HepG2 (cell line): ENCODE measurements around the gene GPR82. TPM values are rescaled to one million over a fixed set of nuclear protein-coding genes. Genes with fewer than 3 reads are reported as not detected.

Source experiments
- ATAC-seq: fragments of 200-7000 bp; cut with Tn5 transposase; 3 replicates; pipeline ENCODE4 v1.9.1; 2020; ENCODE audit warnings: mild to moderate bottlenecking, moderate library complexity
- BruUV-seq: library from RNA; stranded (reverse); fragments of 400-500 nt; replicated peaks from 2 replicates; lab custom pipeline; 2021; lab: Mats Ljungman, UMichigan
- CTCF ChIA-PET: fragments of 300-600 bp; formaldehyde crosslinking; extraction: SDS; loops from one replicate; lab custom pipeline; 2021; ENCODE audit warnings: low total read pairs, inconsistent platforms, low intra/inter-chr PET ratio; lab: Yijun Ruan, JAX
- POLR2A ChIA-PET: fragments of 350-600 bp; sonication (Branson Sonifier 250); formaldehyde crosslinking; loops from one replicate; lab custom pipeline; 2020; ENCODE audit warnings: antibody characterized with exemption, inconsistent platforms; lab: Yijun Ruan, JAX
- DNase-seq: peaks from one replicate; pipeline ENCODE4 v3.0.0-alpha.2; 2015; ENCODE audit warnings: low spot score
- FAIRE-seq: peaks from 3 replicates; lab custom pipeline; 2011; peaks lifted over from hg19 to GRCh38; lab: Jason Lieb, UNC
- H2AFZ ChIP-seq: one replicate; pipeline ENCODE4 v1.6.1; 2011; ENCODE audit warnings: low read length, inconsistent platforms
- H3K27ac ChIP-seq: fragments of 300-600 bp; 3 replicates; pipeline ENCODE4 v1.8.0; 2011; ENCODE audit warnings: mixed run types, mild to moderate bottlenecking, mixed read lengths, low read length, inconsistent platforms; ENCODE audit not compliant: insufficient read depth; ENCODE audit errors: extremely low read length
- H3K27me3 ChIP-seq, 2 experiments: fragments of 200-600 bp in 1 of 2; 2 replicates in 1 of 2; 3 replicates in 1 of 2; pipeline versions ENCODE4 v1.6.0 to v1.8.0; 2011; ENCODE audit warnings: low read length in 2 of 2, mild to moderate bottlenecking in 2 of 2, moderate library complexity in 2 of 2, inconsistent platforms in 1 of 2; ENCODE audit not compliant: insufficient read depth in 2 of 2, control insufficient read depth in 1 of 2
- H3K36me3 ChIP-seq, 2 experiments: fragments of 200-600 bp in 1 of 2; replicated peaks in 1 of 2; 2 replicates in 1 of 2; 3 replicates in 1 of 2; pipeline versions ENCODE4 v1.5.1 to v1.8.0; 2011; ENCODE audit warnings: low read length in 2 of 2, inconsistent platforms in 1 of 2; ENCODE audit not compliant: insufficient read depth in 2 of 2, control insufficient read depth in 1 of 2
- H3K4me1 ChIP-seq: 2 replicates; pipeline ENCODE4 v1.5.1; 2012; ENCODE audit warnings: low read length, inconsistent platforms; ENCODE audit not compliant: insufficient read depth
- H3K4me2 ChIP-seq: 2 replicates; pipeline ENCODE4 v1.6.0; 2011; ENCODE audit warnings: low read depth, low read length, inconsistent platforms
- H3K4me3 ChIP-seq, 3 experiments: fragments of 200-600 bp in 1 of 3; sonication (generic), shearing (Covaris generic) in 1 of 3; replicated peaks in 1 of 3; 2 replicates each; pipeline ENCODE4 v1.5.1; 2011 to 2016; ENCODE audit warnings: low read length in 3 of 3, inconsistent platforms in 2 of 3, low read depth in 2 of 3, mild to moderate bottlenecking in 2 of 3, control low read depth in 1 of 3, mixed read lengths in 1 of 3; ENCODE audit not compliant: insufficient read depth in 1 of 3
- H3K79me2 ChIP-seq: one replicate; pipeline ENCODE4 v1.6.1; 2011; ENCODE audit warnings: low read length, inconsistent platforms; ENCODE audit not compliant: insufficient read depth
- H3K9ac ChIP-seq: 2 replicates; pipeline ENCODE4 v1.6.0; 2011; ENCODE audit warnings: mild to moderate bottlenecking, low read depth, low read length, inconsistent platforms; ENCODE audit not compliant: insufficient read depth
- H3K9me3 ChIP-seq: 2 replicates; pipeline ENCODE4 v1.5.1; 2012; ENCODE audit warnings: mild to moderate bottlenecking, low read length
- H4K20me1 ChIP-seq: 2 replicates; pipeline ENCODE4 v1.6.0; 2011; ENCODE audit warnings: inconsistent platforms, mild to moderate bottlenecking, low read length, moderate library complexity; ENCODE audit not compliant: insufficient read depth
- E2F5 ChIP-seq: sonication (generic); formaldehyde crosslinking; conservative IDR thresholded peaks from 2 replicates; pipeline ENCODE4 v1.4.0; 2020; ENCODE audit warnings: missing genetic modification reagents
- HOXA3 ChIP-seq: sonication (generic); formaldehyde crosslinking; IDR thresholded peaks from 2 replicates; pipeline ENCODE4 v1.5.0; 2020; ENCODE audit warnings: missing genetic modification reagents
- PBX3 ChIP-seq: sonication (generic); formaldehyde crosslinking; IDR thresholded peaks from 2 replicates; pipeline ENCODE4 v1.8.1; 2023; ENCODE audit warnings: missing genetic modification reagents, inconsistent platforms, borderline replicate concordance
- RFXANK ChIP-seq: IDR thresholded peaks from 2 replicates; pipeline ENCODE4 v1.6.1; 2016
- SIX4 ChIP-seq: sonication (generic); formaldehyde crosslinking; IDR thresholded peaks from 2 replicates; pipeline ENCODE4 v1.4.0; 2020; ENCODE audit warnings: missing genetic modification reagents
- SRSF4 ChIP-seq: fragments of 200-400 bp; formaldehyde crosslinking; IDR thresholded peaks from one replicate; pipeline ENCODE4 v1.6.1; 2018; ENCODE audit warnings: mild to moderate bottlenecking, low read depth, low read length, moderate library complexity; ENCODE audit not compliant: poor library complexity, severe bottlenecking
- SYNCRIP ChIP-seq: fragments of 200-400 bp; formaldehyde crosslinking; IDR thresholded peaks from 2 replicates; pipeline ENCODE4 v1.6.1; 2018; ENCODE audit warnings: mild to moderate bottlenecking, low read depth, low read length; ENCODE audit not compliant: insufficient read depth
- TBP ChIP-seq: sonication (generic); formaldehyde crosslinking; IDR thresholded peaks from 2 replicates; pipeline ENCODE4 v1.5.0; 2020; ENCODE audit warnings: missing genetic modification reagents
- ZNF124 ChIP-seq: sonication (generic); formaldehyde crosslinking; IDR thresholded peaks from 2 replicates; pipeline ENCODE4 v1.4.0; 2020; ENCODE audit warnings: missing genetic modification reagents
- ZNF331 ChIP-seq: sonication (generic); formaldehyde crosslinking; IDR thresholded peaks from 2 replicates; pipeline ENCODE4 v1.4.0; 2020; ENCODE audit warnings: missing genetic modification reagents
- ZNF891 ChIP-seq: sonication (generic); formaldehyde crosslinking; IDR thresholded peaks from 2 replicates; pipeline ENCODE4 v1.5.0; 2020; ENCODE audit warnings: mild to moderate bottlenecking, missing genetic modification reagents
- WGBS: methylation state at CpG from one replicate; pipeline ENCODE4 v1.1.6; 2017; ENCODE audit warnings: low lambda C conversion rate; 5-methylcytosine and 5-hydroxymethylcytosine counted together
- in situ Hi-C: cut with HindIII; loops from 2 replicates; pipeline ENCODE4 v1.10.0; 2017; ENCODE audit warnings: low pct_unique_long_range_greater_than_20kb; ENCODE audit not compliant: extremely low pct_ligation_motif_present
- intact Hi-C: fragments of 100-400 bp; cut with micrococcal nuclease; formaldehyde crosslinking; loops from one replicate; pipeline ENCODE4 v1.10.0; 2022; ENCODE audit not compliant: unreplicated experiment
- polyA plus RNA-seq, 8 experiments: library from polyadenylated mRNA; depleted of rRNA in 3 of 8; stranded (reverse) in 7 of 8; unstranded in 1 of 8; fragments of >200 nt; fragmentation: Illumina TruSeq in 4 of 8; extraction: Trizol in 4 of 8; gene quantifications; 2 replicates each; pipeline versions ENCODE4 v1.2.1 to v1.2.3, GENCODE V29; 2011 to 2016; ENCODE audit warnings: low read depth in 4 of 8, missing spikeins in 1 of 8, mixed read lengths in 1 of 8; ENCODE audit not compliant: insufficient read depth in 1 of 8
- total RNA-seq, 5 experiments: library from RNA; depleted of rRNA; stranded (reverse); fragments of >200 nt; fragmentation: Illumina TruSeq; extraction: Trizol; gene quantifications; 2 replicates each; pipeline ENCODE4 v1.2.3, GENCODE V29; 2016; ENCODE audit warnings: low read depth in 1 of 5
- TF ChIP-seq, protein P1 (sequence below): sonication (generic); formaldehyde crosslinking; conservative IDR thresholded peaks from 2 replicates; pipeline ENCODE4 v1.4.0; 2020; ENCODE audit warnings: missing genetic modification reagents
- TF ChIP-seq, protein P2 (sequence below): sonication (generic); formaldehyde crosslinking; IDR thresholded peaks from 2 replicates; pipeline ENCODE4 v1.9.0; 2021; ENCODE audit warnings: missing genetic modification reagents, mild to moderate bottlenecking, borderline replicate concordance

GPR82 gene
- total and polyA plus RNA-seq, 2 of the 13 experiments (the other 11 are each of a cell fraction or from before 2014, with no cell fraction given), result not detected

DNA sequence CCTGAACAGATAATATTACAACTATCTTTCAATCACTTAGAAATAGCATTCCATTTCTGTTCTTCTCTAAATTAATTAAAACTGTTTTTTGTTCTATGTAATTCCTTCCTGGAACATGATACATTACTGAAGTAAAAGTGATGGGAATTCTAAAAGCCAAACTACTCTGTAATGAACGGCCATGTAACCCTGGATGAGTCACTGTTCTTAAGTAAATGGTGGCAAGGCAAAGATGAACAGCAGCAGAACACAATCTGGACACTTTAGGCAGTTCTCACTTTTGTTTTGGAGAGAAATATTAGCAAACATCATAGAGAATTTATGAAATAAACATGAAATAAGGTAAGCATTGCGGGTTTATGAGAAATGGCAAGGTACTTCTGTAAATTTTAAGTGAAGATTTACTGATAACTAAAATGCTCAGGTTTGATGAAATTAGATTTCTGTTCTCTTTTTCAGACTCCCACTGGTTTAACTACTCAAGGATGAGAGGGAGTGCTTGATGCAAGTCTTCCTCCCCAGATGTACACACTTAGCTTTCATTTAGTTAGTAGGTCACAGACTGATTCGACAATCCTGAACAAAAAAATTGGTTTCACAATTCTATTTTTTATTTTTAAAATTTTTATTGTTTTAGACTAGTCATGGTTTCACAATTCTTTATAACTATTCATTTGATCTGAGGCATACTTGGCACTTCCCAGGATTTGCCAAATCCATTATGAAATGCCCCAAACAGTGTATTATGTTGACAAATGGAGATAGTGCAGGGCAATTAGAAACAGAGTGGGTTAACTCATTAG, 964 bp upstream of the GPR82 start:
- no peaks in the 10 kb centered on the region for H3K36me3 ChIP-seq
- intact Hi-C loops (no loop called here), in situ Hi-C loops (no loop called here)
- no peaks in the 10 kb centered on the region for H4K20me1 ChIP-seq
- WGBS, result 81% methylated on average over 3 of the region's 3 CpGs
- no peak overlapping the region for H3K27ac ChIP-seq
- H3K79me2 ChIP-seq, result no peaks in the 10 kb centered on the region
- no peak overlapping the region for H2AFZ ChIP-seq
- no peak for ATAC-seq
- no peak overlapping the region for H3K4me2 ChIP-seq
- H3K4me3 ChIP-seq, result no peak overlapping the region
- DNase-seq, result no peak
- no peaks in the 10 kb centered on the region for H3K9me3 ChIP-seq
- no peaks in the 10 kb centered on the region for H3K27me3 ChIP-seq
- H3K9ac ChIP-seq, result no peak overlapping the region
- FAIRE-seq, result no peak
- BruUV-seq, result no TSS peak
- TF ChIP-seq SIX4 (CRISPR knock-in tag) (no peak), SYNCRIP (no peak), HOXA3 (no peak), E2F5 (CRISPR knock-in tag) (no peak), ZNF891 (CRISPR knock-in tag) (no peak), ZNF331 (no peak), TBP (no peak)
- POLR2A ChIA-PET, result no interaction called here
- CTCF ChIA-PET, result no interaction called here
- no peaks in the 10 kb centered on the region for H3K4me1 ChIP-seq

- Histone ChIP-seq H3K79me2 (no peaks in the 10 kb centered on the region), H3K27me3 (no peaks in the 10 kb centered on the region), H3K4me3 (no peak overlapping the region), H3K4me1 (no peaks in the 10 kb centered on the region), H2AFZ (no peak overlapping the region), H3K9me3 (no peaks in the 10 kb centered on the region), H3K4me2 (no peak overlapping the region), H3K9ac (no peak overlapping the region), H3K36me3 (no peaks in the 10 kb centered on the region), H3K27ac (no peak overlapping the region), H4K20me1 (no peaks in the 10 kb centered on the region)
- CTCF ChIA-PET, result no interaction called here
- no peak for DNase-seq
- intact Hi-C loops, result no loop called here
- BruUV-seq, result no TSS peak
- no peak for FAIRE-seq
- POLR2A ChIA-PET, result no interaction called here
- in situ Hi-C loops, result no loop called here
- no peak for ATAC-seq
- WGBS, result 96% methylated on average over 3 of the region's 3 CpGs
- TF ChIP-seq, protein P1, sequence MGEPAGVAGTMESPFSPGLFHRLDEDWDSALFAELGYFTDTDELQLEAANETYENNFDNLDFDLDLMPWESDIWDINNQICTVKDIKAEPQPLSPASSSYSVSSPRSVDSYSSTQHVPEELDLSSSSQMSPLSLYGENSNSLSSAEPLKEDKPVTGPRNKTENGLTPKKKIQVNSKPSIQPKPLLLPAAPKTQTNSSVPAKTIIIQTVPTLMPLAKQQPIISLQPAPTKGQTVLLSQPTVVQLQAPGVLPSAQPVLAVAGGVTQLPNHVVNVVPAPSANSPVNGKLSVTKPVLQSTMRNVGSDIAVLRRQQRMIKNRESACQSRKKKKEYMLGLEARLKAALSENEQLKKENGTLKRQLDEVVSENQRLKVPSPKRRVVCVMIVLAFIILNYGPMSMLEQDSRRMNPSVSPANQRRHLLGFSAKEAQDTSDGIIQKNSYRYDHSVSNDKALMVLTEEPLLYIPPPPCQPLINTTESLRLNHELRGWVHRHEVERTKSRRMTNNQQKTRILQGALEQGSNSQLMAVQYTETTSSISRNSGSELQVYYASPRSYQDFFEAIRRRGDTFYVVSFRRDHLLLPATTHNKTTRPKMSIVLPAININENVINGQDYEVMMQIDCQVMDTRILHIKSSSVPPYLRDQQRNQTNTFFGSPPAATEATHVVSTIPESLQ (CRISPR knock-in tag), result no peak
- TF ChIP-seq, protein P2, sequence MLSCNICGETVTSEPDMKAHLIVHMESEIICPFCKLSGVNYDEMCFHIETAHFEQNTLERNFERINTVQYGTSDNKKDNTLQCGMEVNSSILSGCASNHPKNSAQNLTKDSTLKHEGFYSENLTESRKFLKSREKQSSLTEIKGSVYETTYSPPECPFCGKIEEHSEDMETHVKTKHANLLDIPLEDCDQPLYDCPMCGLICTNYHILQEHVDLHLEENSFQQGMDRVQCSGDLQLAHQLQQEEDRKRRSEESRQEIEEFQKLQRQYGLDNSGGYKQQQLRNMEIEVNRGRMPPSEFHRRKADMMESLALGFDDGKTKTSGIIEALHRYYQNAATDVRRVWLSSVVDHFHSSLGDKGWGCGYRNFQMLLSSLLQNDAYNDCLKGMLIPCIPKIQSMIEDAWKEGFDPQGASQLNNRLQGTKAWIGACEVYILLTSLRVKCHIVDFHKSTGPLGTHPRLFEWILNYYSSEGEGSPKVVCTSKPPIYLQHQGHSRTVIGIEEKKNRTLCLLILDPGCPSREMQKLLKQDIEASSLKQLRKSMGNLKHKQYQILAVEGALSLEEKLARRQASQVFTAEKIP (CRISPR knock-in tag), result no peak
- TF ChIP-seq SRSF4 (no peak), TBP (no peak), ZNF124 (CRISPR knock-in tag) (no peak), PBX3 (CRISPR knock-in tag) (no peak), RFXANK (CRISPR knock-in tag) (no peak)
These were observed 4.1 kb downstream of the GPR82 start for GRCh38 chrX:41728125-41728524.
